Stimulated activated CD8-positive, alpha-beta memory T cell treated with anti-CD3 and anti-CD28 coated beads, Interleukin-7, amount 100 ng/mL, for 24 hours (primary cell): ENCODE data around the gene GALNT1.

ENCODE experiments used
- DNase-seq: peaks from one replicate; pipeline ENCODE4 v3.0.0-alpha.2; 2020; ENCODE audit warnings: low read depth

Gene GALNT1

GRCh38 chr18:35680139-35680551, 98.6 kb downstream of the GALNT1 start:
- DNase-seq, result no peak

- DNase-seq, result no peak
These were observed 100.8 kb downstream of the GALNT1 start for GRCh38 chr18:35682281-35682867.

- DNase-seq, result no peak
These were observed 101.5 kb downstream of the GALNT1 start for GRCh38 chr18:35683021-35683420.

- DNase-seq, result no peak
These were observed 107.2 kb downstream of the GALNT1 start for GRCh38 chr18:35688757-35689156.

- no peak for DNase-seq
These were observed 108.2 kb downstream of the GALNT1 start for GRCh38 chr18:35689728-35690127.

- no peak for DNase-seq
These were observed 110.1 kb downstream of the GALNT1 start for GRCh38 chr18:35691625-35692024.

- no peak for DNase-seq
These were observed 111.3 kb downstream of the GALNT1 start for GRCh38 chr18:35692866-35693265.

GRCh38 chr18:35693829-35694228, 112.3 kb downstream of the GALNT1 start:
- no peak for DNase-seq

- no peak for DNase-seq
These were observed 113.3 kb downstream of the GALNT1 start for GRCh38 chr18:35694808-35695207.

GRCh38 chr18:35695384-35695783, 113.8 kb downstream of the GALNT1 start:
- DNase-seq, result no peak

- DNase-seq, result no peak
These were observed 114.3 kb downstream of the GALNT1 start for GRCh38 chr18:35695803-35696202.

- DNase-seq, result no peak
These were observed 114.8 kb downstream of the GALNT1 start for GRCh38 chr18:35696307-35696706.

GRCh38 chr18:35697869-35698268, 116.3 kb downstream of the GALNT1 start:
- DNase-seq, result no peak

GRCh38 chr18:35703043-35703688, 121.6 kb downstream of the GALNT1 start:
- DNase-seq, result no peak

GRCh38 chr18:35705988-35706387, 124.4 kb downstream of the GALNT1 start:
- DNase-seq, result no peak

GRCh38 chr18:35707247-35707646, 125.7 kb downstream of the GALNT1 start:
- no peak for DNase-seq

- no peak for DNase-seq
These were observed 126.1 kb downstream of the GALNT1 start for GRCh38 chr18:35707674-35708073.

- no peak for DNase-seq
These were observed 129.0 kb downstream of the GALNT1 start for GRCh38 chr18:35710581-35710980.

- no peak for DNase-seq
These were observed 129.7 kb downstream of the GALNT1 start for GRCh38 chr18:35711227-35711626.

GRCh38 chr18:35713545-35713944, 132.0 kb downstream of the GALNT1 start:
- DNase-seq, result no peak

- DNase-seq, result no peak
These were observed 133.0 kb downstream of the GALNT1 start for GRCh38 chr18:35714539-35714938.

- DNase-seq, result no peak
These were observed 133.6 kb downstream of the GALNT1 start for GRCh38 chr18:35715139-35715538.

GRCh38 chr18:35716169-35716831, 134.8 kb downstream of the GALNT1 start:
- DNase-seq, result no peak

GRCh38 chr18:35717182-35717581, 135.6 kb downstream of the GALNT1 start:
- DNase-seq, result no peak
